HG02642 (cell line): ENCODE data around the gene DDO.

ENCODE experiments used
- ATAC-seq: cut with Tn5 transposase; IDR thresholded peaks from one replicate; pipeline ENCODE4 v1.9.1; 2021; ENCODE audit warnings: mild to moderate bottlenecking; ENCODE audit not compliant: unreplicated experiment, poor library complexity

DDO gene

DNA sequence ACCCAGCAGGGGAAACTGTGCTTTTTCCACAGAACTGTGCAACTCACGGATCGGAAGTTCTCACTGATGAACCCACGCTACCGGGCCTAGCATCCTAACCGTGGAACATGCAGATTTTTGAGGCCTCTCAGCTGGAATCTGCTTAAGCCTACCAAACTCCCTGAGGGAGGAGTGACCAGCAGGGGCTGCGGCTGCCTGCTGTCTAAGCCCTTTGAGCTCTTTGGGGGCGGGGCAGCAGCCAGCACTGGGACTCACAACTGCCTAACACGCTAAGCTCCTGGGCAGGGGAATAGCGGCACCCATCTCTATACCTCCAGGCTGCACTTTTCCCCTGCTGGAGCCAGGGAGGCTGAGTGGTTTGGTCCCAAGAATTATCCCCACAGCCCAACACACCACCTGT, 36.8 kb downstream of the DDO start:
- no peak for ATAC-seq

DNA sequence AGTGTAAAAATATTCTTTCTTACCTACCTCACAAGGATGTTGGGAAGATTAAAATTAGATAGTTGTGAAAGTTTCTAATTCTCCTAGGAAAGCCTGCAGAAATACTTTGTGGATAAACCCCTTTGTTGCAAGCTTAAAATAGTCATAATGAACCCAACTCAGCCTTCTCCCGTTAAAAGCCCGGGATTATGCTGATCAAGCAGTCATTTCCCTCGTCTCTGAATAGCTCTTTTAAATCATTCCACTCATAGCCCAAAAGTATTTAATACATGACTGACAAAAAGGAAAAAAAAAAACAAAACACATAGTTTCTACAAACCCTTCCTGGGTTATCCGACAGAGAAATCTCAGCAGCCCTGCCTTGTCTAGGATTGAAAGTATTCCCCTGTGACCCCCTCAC, 46.3 kb downstream of the DDO start:
- ATAC-seq: no peak

DNA sequence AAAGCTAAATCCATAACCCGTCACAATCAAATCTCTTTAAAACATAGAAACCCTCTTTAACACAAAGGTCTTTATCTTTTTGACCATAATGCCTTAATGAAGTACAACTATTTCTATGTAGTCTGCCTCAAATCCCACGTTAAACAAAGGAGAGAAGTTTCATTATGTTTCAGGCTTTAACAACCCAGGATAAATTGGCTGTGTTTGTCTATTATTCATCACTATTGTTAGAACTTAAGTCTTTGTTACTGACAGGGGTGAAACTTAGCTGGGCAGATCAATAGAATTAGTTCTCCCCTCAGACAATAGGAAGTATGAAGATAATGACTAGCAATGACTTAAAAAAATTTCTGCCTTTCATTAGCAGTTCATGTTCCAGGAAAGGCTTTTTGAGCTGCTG, 47.1 kb downstream of the DDO start:
- no peak for ATAC-seq

- ATAC-seq: no peak
These were observed 47.5 kb downstream of the DDO start for GRCh38 chr6:110367825-110368224.

DNA sequence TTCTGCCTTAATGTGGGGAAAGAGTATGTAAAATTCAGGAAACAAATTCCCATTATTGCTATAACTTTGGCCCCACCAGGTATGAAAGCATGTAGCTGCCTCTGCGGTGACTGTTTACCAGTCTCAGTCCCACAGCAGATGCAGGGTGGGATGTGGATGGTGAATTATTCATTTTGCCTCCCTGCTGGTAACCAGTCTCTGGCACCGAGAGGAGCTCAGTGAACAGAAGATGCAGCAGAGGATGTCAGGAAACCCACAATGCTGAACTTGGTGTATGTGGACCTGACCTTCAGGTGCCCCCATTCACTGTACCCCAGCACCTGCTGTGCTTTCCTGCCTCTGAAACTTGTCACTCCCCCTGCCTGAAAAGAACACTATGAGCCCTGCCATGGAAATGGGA, 48.4 kb downstream of the DDO start:
- ATAC-seq: no peak

- ATAC-seq: no peak
These were observed 49.1 kb downstream of the DDO start for GRCh38 chr6:110366256-110366655.

DNA sequence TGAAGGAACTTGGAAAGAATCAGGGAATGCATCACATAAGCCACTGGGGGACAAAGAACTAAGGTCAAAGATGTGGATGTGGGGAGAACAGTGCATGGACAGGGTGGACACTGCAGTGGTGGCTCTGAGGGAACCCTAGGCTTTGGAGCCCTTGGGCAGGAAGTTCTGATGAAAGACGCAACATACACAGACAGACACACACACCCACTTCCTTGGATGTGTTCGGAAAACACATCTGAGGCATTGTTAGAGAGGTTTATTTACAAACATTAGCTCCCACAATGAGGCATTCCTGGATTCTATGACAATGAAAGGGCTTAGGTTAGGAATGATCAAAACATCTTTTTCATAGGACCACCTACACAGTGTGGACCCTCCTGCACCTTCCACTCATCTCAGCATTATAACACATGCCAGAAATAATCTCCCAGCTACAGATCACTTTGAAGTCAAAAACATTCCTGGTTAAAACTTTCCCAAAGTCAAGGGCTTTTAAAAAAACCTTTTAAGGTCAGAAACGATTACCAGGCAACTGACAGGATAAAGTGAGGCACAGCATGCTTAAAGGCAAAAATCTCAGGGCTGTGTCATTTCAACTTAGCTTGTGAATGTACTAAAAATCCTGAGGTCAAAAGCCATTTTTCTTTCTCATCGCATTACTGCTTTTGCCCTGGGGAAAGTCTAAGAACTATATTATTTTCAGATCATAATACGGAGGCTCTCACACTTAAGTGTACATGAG, 50.8 kb downstream of the DDO start:
- ATAC-seq: no peak

GRCh38 chr6:110363748-110364147, 51.6 kb downstream of the DDO start:
- ATAC-seq: no peak

GRCh38 chr6:110360676-110361075, 54.7 kb downstream of the DDO start:
- no peak for ATAC-seq

DNA sequence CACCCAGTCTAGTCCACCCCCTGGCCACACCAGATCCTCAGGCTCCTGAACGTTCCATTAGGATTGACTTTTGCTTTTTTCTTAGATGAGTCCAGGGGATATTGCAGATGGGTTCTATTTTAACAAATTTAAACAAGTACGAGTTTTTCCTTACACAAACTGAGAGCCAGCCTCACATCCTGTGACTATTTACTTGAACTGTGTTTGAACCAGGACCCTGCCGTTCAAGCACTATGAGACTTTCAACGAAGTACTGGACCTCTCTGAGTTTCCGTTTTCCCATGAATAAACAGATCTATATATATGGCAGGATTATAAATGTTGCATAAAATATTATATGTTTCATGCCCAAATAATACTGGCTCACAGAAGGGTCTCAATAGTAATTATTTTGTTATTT, 55.8 kb downstream of the DDO start:
- no peak for ATAC-seq

- ATAC-seq: no peak
These were observed 56.7 kb downstream of the DDO start for GRCh38 chr6:110358553-110359160.

- ATAC-seq: no peak
These were observed 57.5 kb downstream of the DDO start, which contains the start of gene METTL24 for GRCh38 chr6:110357664-110358552. TSS of gene METTL24 (minus strand) at chr6:110358349. CDS start at chr6:110358272, 77 bp downstream.

DNA sequence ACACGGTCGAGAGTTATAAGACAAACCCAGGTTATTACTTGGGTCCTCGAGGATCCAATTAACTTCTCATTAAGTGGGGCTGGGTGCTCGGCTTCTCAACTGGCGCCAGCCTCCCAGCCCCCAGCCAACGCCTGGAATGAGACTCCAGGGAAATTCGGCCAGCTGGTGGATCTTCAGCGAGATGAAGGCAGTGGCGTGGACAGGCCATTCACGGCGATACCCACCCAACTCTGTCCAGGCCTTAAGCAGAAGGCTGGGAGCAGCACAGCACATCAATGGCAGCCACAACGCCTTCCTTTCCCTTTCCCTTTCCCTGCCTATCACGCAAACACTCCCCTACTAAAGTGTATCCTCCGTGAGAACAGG, 58.1 kb downstream of the DDO start:
- no peak for ATAC-seq

GRCh38 chr6:110356778-110357177, 58.6 kb downstream of the DDO start:
- ATAC-seq: no peak

GRCh38 chr6:110355727-110356126, 59.6 kb downstream of the DDO start:
- no peak for ATAC-seq

GRCh38 chr6:110355022-110355421, 60.4 kb downstream of the DDO start:
- no peak for ATAC-seq

DNA sequence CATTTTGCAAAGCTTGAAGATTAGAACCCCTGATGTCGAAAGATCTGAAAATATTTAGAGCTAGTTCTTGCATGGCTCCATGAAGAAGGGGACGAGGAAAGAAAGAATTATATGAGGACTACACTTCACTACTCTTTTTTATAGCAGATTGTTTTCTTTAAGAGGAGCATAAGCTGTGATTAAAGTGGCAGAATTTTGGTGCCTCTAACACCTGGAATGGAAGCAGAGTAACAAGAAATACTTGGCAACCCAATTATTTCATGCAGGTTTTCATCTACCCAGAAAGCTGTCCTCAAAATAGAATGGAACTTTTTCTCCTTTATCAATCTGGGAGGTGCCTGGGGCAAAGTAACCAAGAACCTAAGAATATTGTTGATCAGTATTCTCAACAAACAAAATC, 61.2 kb downstream of the DDO start:
- ATAC-seq: no peak

GRCh38 chr6:110353457-110354001, 61.8 kb downstream of the DDO start:
- ATAC-seq: no peak

- ATAC-seq: no peak
These were observed 62.7 kb downstream of the DDO start for GRCh38 chr6:110352563-110353262.

DNA sequence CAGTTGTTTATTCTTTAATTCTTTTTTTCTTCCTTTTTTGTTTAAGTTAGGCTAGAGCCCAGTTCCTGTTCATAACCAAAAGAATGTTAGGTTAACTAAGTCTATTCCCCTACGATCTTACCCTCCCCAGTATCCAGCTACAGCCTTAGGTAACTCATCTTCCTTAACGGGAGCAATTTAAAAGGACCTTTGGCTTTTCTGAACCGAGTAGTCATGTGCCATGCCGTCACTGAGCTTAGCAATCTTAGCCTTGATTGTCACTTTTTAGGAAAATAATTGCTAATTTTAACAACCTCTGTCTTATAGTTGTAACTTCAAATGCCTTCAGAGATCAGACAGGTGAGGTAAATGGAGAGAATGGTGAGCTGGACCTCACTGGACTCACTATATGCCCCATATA, 63.4 kb downstream of the DDO start:
- ATAC-seq: no peak
